ENCODE results near the gene PWWP2B. TPM values are rescaled to one million over a fixed set of nuclear protein-coding genes. Genes with fewer than 3 reads are reported as not detected.

PWWP2B gene
- total and polyA plus RNA-seq, 2 of the 8 experiments (the other 6 are each of a cell fraction or from before 2014, with no cell fraction given), result 5.3 to 10.8 TPM

- Histone ChIP-seq H3K9ac (replicated peaks in 1 of 4; ENCODE audit: extremely low read depth in 1 of 4, low read depth in 3 of 4, low read length in 3 of 4) (no peak overlapping the region), H3K27ac (ENCODE audit: low read depth, low read length) (no peak overlapping the region), H4K5ac (ENCODE audit: insufficient read length, low read depth, low read length) (no peak overlapping the region), H3K79me1 (ENCODE audit: low read depth, low read length) (no peaks in the 10 kb centered on the region), H3K36me3 (ENCODE audit: control insufficient read depth in 2 of 4, insufficient read depth in 4 of 4, low read length in 3 of 4) (no peaks in the 10 kb centered on the region), H4K91ac (replicated peaks; ENCODE audit: insufficient read length, low read length) (peak overlapping the region; percentile 5), H3K56ac (replicated peaks; ENCODE audit: insufficient read length, low read depth, low read length) (no peak overlapping the region), H2BK5ac (ENCODE audit: low read depth, low read length) (peak overlapping the region; percentile 82; the same call in 1 of the 2 replicates), H3K9me3 (ENCODE audit: insufficient read depth in 2 of 2, low read depth in 1 of 2, low read length in 1 of 2) (no peaks in the 10 kb centered on the region), H2BK20ac (ENCODE audit: low read length) (peak overlapping the region; percentile 72; the same call in 1 of the 2 replicates), H3K23me2 (ENCODE audit: low read depth, low read length) (no peaks in the 10 kb centered on the region), H3K23ac (ENCODE audit: insufficient read length) (no peak overlapping the region), H2BK12ac (ENCODE audit: low read depth, low read length) (peak overlapping the region; percentile 60; the same call in 1 of the 2 replicates), H2BK15ac (ENCODE audit: low read length) (peak overlapping the region; percentile 72; the same call in 1 of the 2 replicates), H3K27me3 (replicated peaks in 1 of 4; ENCODE audit: control insufficient read depth in 3 of 4, extremely low read depth in 1 of 4, insufficient read depth in 3 of 4, low read length in 3 of 4) (no peaks in the 10 kb centered on the region), H3K4ac (replicated peaks; ENCODE audit: insufficient read length, low read depth, low read length) (no peak overlapping the region), H2BK120ac (replicated peaks; ENCODE audit: low read depth, low read length) (no peak overlapping the region), H2AK5ac (ENCODE audit: low read depth, low read length) (peak overlapping the region; percentile 27; the same call in 1 of the 2 replicates), H4K8ac (ENCODE audit: extremely low read depth, insufficient read depth, low read length) (peak overlapping the region; percentile 42), H3K4me2 (ENCODE audit: insufficient read depth in 1 of 2, low read depth in 2 of 2, low read length in 2 of 2) (no peak overlapping the region), H3K18ac (ENCODE audit: extremely low read depth, low read length) (peak overlapping the region; percentile 83), H2AFZ (ENCODE audit: low read length) (no peak overlapping the region), H3K4me1 (replicated peaks in 1 of 4; ENCODE audit: control insufficient read depth in 3 of 4, insufficient read depth in 4 of 4, low read length in 3 of 4) (peaks cover 3 to 40% (median 27%) of the 10 kb centered on the region in 4 experiments), H3K4me3 (ENCODE audit: extremely low read depth in 1 of 4, insufficient read depth in 2 of 4, low read depth in 3 of 4, low read length in 4 of 4) (no peak overlapping the region; a peak in 1 of 8 replicates), H4K20me1 (replicated peaks in 1 of 2; ENCODE audit: control insufficient read depth in 1 of 2, insufficient read depth in 2 of 2, low read length in 2 of 2) (no peaks in the 10 kb centered on the region), H3K14ac (ENCODE audit: insufficient read length) (no peak overlapping the region), H3K79me2 (ENCODE audit: control insufficient read depth in 1 of 2, insufficient read depth in 2 of 2, low read length in 2 of 2) (no peaks in the 10 kb centered on the region)
- DNase-seq (ENCODE audit: low read depth in 1 of 2, low spot score in 2 of 2) (no peak), FAIRE-seq (no peak)
- WGBS, 2 experiments (ENCODE audit: extremely low coverage in 1 of 2, insufficient coverage in 1 of 2, insufficient read length in 1 of 2, insufficient replicate concordance in 2 of 2, low coverage in 1 of 2, low lambda C conversion rate in 2 of 2, missing lambda C conversion rate in 1 of 2), result 80% methylated on average over 28 of the region's 29 CpGs; no CpG with 5 or more reads in 1 of the 2 experiments
- TF ChIP-seq YY1 (IDR thresholded peaks at IDR 0.05; ENCODE audit: low read depth, low read length), result peak; percentile 76
- peak; percentile 92 for TF ChIP-seq E2F6 (IDR thresholded peaks at IDR 0.05)
- peak; percentile 43; the same call in 1 of the 2 replicates for TF ChIP-seq KDM1A (IDR thresholded peaks at IDR 0.05; ENCODE audit: borderline replicate concordance, low read length)
- TF ChIP-seq HDAC2 (IDR thresholded peaks at IDR 0.05; ENCODE audit: borderline replicate concordance in 1 of 2, low read depth in 2 of 2, low read length in 2 of 2), result peak in 1 of 2 experiments; percentile 60; a peak in 1 of 4 replicates
- TF ChIP-seq TEAD4 (IDR thresholded peaks at IDR 0.05; ENCODE audit: low read depth, low read length), result peak; percentile 48; the same call in 1 of the 2 replicates
- TF ChIP-seq KDM4A (IDR thresholded peaks at IDR 0.05; ENCODE audit: low read depth, low read length, severe bottlenecking), result no peak
- peak; percentile 86 for TF ChIP-seq MAX (IDR thresholded peaks at IDR 0.05)
- no peak for TF ChIP-seq RBBP5 (IDR thresholded peaks at IDR 0.05; ENCODE audit: borderline replicate concordance, low read depth, low read length)
- CTCF ChIA-PET (ENCODE audit: partially characterized antibody), result interaction anchor here (0.6 to 3.0 kb wide), 11 partner anchors 24 to 1038 kb away, joined by 3 to 11 read pairs (median 3); no protein-coding TSS in a partner anchor
- POLR2A ChIA-PET (ENCODE audit: partially characterized antibody), result interaction anchor here (1.0 to 1.7 kb wide), 5 partner anchors 9 to 44 kb away, joined by 3 to 4 read pairs (median 3); no protein-coding TSS in a partner anchor
Observed at GRCh38 chr10:132447446-132448247, 50.6 kb downstream of the PWWP2B start.

All from H1 (cell line).